SK-N-SH treated with all-trans-retinoic acid at 6 μM for 48 hours (cell line): ENCODE measurements around the gene KLK3.

ENCODE experiments used
- BACH2 ChIP-seq: fragments of 250-450 bp; sonication (Bioruptor Pico); IDR thresholded peaks from 2 replicates; pipeline ENCODE4 v1.9.0; 2021; ENCODE audit warnings: mild to moderate bottlenecking, borderline replicate concordance
- CSDC2 ChIP-seq: fragments of 250-450 bp; sonication (Bioruptor Pico); IDR thresholded peaks from 2 replicates; pipeline ENCODE4 v1.5.0; 2020; ENCODE audit warnings: mild to moderate bottlenecking, moderate library complexity
- ISL1 ChIP-seq: fragments of 250-450 bp; sonication (Bioruptor Pico); IDR thresholded peaks from 2 replicates; pipeline ENCODE4 v2.1.2; 2022; ENCODE audit warnings: mild to moderate bottlenecking, moderate library complexity
- PATZ1 ChIP-seq: fragments of 250-450 bp; sonication (Bioruptor Pico); IDR thresholded peaks from 2 replicates; pipeline ENCODE4 v1.8.0; 2020; ENCODE audit warnings: mild to moderate bottlenecking, moderate library complexity, borderline replicate concordance
- PPARA ChIP-seq: fragments of 250-450 bp; sonication (Bioruptor Pico); IDR thresholded peaks from 2 replicates; pipeline ENCODE4 v1.5.0; 2020; ENCODE audit warnings: mild to moderate bottlenecking, borderline replicate concordance
- SNAI2 ChIP-seq: fragments of 250-450 bp; sonication (Bioruptor Pico); IDR thresholded peaks from 2 replicates; pipeline ENCODE4 v1.5.0; 2020; ENCODE audit warnings: mild to moderate bottlenecking, moderate library complexity
- TOX ChIP-seq: fragments of 250-450 bp; sonication (Bioruptor Pico); IDR thresholded peaks from 2 replicates; pipeline ENCODE4 v1.8.0; 2021; ENCODE audit warnings: mild to moderate bottlenecking, moderate library complexity, borderline replicate concordance
- ZC3H10 ChIP-seq: fragments of 250-450 bp; sonication (Bioruptor Pico); IDR thresholded peaks from 2 replicates; pipeline ENCODE4 v1.5.1; 2021; ENCODE audit warnings: mild to moderate bottlenecking, moderate library complexity
- ZNF70 ChIP-seq: fragments of 450-650 bp; formaldehyde crosslinking; IDR thresholded peaks from 2 replicates; pipeline ENCODE4 v1.5.0; 2020; ENCODE audit warnings: mild to moderate bottlenecking, moderate library complexity
- TF ChIP-seq, protein P1 (sequence below): fragments of 250-450 bp; sonication (Bioruptor Pico); IDR thresholded peaks from 2 replicates; pipeline ENCODE4 v1.5.1; 2020; ENCODE audit warnings: low read depth, mild to moderate bottlenecking, moderate library complexity

DNA sequence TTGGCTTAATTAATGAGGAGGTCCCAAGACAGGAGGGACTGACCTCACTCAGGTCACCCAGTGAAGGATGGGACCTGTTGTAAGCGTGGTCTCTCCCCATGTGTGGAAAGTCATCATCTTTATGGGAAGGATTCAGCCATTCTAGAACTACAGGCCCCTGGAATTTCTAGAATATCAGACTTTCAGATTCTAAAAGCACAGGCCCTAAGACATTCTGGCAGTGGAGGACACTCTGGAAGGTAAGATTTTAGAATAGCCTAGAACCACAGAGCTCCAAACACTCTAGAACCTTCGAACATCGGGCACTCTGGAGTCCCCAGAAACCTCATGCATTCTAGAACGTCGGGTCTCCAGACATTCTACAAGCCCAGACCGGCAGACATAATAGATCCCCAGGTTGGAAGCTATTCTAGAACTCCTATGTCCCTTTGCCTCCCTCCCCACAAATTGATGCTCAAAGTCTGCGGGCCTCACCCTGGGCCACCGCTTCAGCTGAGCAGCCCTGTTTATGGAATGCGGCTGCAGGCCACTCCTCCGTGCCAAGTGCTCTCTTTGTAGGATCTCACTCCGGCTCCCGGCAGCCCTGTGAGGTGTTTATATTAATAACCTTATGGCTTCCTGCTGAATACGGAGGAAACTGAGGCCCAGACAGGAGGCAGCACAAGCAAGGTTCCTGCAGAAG lies 19.5 kb upstream of the KLK3 start:
- no peak for TF ChIP-seq BACH2 (CRISPR knock-in tag)
- TF ChIP-seq PPARA (CRISPR knock-in tag): no peak
- TF ChIP-seq, protein P1, sequence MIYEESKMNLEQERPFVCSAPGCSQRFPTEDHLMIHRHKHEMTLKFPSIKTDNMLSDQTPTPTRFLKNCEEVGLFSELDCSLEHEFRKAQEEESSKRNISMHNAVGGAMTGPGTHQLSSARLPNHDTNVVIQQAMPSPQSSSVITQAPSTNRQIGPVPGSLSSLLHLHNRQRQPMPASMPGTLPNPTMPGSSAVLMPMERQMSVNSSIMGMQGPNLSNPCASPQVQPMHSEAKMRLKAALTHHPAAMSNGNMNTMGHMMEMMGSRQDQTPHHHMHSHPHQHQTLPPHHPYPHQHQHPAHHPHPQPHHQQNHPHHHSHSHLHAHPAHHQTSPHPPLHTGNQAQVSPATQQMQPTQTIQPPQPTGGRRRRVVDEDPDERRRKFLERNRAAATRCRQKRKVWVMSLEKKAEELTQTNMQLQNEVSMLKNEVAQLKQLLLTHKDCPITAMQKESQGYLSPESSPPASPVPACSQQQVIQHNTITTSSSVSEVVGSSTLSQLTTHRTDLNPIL (CRISPR knock-in tag): no peak
- no peak for TF ChIP-seq ISL1 (CRISPR knock-in tag)
- no peak for TF ChIP-seq SNAI2
- no peak for TF ChIP-seq CSDC2 (CRISPR knock-in tag)
- TF ChIP-seq ZNF70 (CRISPR knock-in tag): no peak
- no peak for TF ChIP-seq ZC3H10 (CRISPR knock-in tag)
- no peak for TF ChIP-seq TOX (CRISPR knock-in tag)
- no peak for TF ChIP-seq PATZ1
